ENCODE data around the gene CCDC81. TPM values are rescaled to one million over a fixed set of nuclear protein-coding genes. Genes with fewer than 3 reads are reported as not detected.

The CCDC81 gene
- total RNA-seq, 2 experiments from 2014 or later = 0.83 TPM

- no peak overlapping the region for H3K4me3 Mint-ChIP-seq
- no peaks in the 10 kb centered on the region for H3K27me3 Mint-ChIP-seq
- no peak for ATAC-seq
- POLR2A ChIA-PET = no interaction called here
- H3K9me3 Mint-ChIP-seq = no peaks in the 10 kb centered on the region
- peaks cover 16% of the 10 kb centered on the region for H3K4me1 Mint-ChIP-seq (ENCODE audit: low read depth)
- CTCF ChIA-PET = interaction anchor here (1.0 to 2.0 kb wide), 2 partner anchors 148 to 155 kb away, joined by 3 to 4 read pairs; no protein-coding TSS in a partner anchor
- no peaks in the 10 kb centered on the region for H3K36me3 Mint-ChIP-seq (ENCODE audit: low read depth)
- DNase-seq = no peak
- intact Hi-C loops (cut with micrococcal nuclease) = loop anchor here (5.0 to 10.0 kb wide), 3 partner anchors 132 to 215 kb away; partner anchors contain the start of gene ME3
- no peak overlapping the region for H3K27ac Mint-ChIP-seq
- TF ChIP-seq, protein P1, sequence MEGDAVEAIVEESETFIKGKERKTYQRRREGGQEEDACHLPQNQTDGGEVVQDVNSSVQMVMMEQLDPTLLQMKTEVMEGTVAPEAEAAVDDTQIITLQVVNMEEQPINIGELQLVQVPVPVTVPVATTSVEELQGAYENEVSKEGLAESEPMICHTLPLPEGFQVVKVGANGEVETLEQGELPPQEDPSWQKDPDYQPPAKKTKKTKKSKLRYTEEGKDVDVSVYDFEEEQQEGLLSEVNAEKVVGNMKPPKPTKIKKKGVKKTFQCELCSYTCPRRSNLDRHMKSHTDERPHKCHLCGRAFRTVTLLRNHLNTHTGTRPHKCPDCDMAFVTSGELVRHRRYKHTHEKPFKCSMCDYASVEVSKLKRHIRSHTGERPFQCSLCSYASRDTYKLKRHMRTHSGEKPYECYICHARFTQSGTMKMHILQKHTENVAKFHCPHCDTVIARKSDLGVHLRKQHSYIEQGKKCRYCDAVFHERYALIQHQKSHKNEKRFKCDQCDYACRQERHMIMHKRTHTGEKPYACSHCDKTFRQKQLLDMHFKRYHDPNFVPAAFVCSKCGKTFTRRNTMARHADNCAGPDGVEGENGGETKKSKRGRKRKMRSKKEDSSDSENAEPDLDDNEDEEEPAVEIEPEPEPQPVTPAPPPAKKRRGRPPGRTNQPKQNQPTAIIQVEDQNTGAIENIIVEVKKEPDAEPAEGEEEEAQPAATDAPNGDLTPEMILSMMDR (IDR thresholded peaks at IDR 0.05) = no peak
Observed at GRCh38 chr11:86459682-86460460, 85.2 kb downstream of the CCDC81 start.

- no peak for ATAC-seq
- peaks cover 12% of the 10 kb centered on the region for H3K4me1 Mint-ChIP-seq (ENCODE audit: low read depth)
- no peak overlapping the region for H3K27ac Mint-ChIP-seq
- no peaks in the 10 kb centered on the region for H3K36me3 Mint-ChIP-seq (ENCODE audit: low read depth)
- ChIA-PET POLR2A (no interaction called here), CTCF (interaction anchor here (1.0 to 2.0 kb wide), 4 partner anchors 12 to 154 kb away, joined by 3 to 7 read pairs (median 4); no protein-coding TSS in a partner anchor)
- no peak overlapping the region for H3K4me3 Mint-ChIP-seq
- intact Hi-C loops (cut with micrococcal nuclease) = no loop called here
- TF ChIP-seq, protein P1 (IDR thresholded peaks at IDR 0.05) = no peak
- H3K27me3 Mint-ChIP-seq = no peaks in the 10 kb centered on the region
- DNase-seq = no peak
- H3K9me3 Mint-ChIP-seq = no peaks in the 10 kb centered on the region
Observed at GRCh38 chr11:86460461-86461385, 86.0 kb downstream of the CCDC81 start.

DNA sequence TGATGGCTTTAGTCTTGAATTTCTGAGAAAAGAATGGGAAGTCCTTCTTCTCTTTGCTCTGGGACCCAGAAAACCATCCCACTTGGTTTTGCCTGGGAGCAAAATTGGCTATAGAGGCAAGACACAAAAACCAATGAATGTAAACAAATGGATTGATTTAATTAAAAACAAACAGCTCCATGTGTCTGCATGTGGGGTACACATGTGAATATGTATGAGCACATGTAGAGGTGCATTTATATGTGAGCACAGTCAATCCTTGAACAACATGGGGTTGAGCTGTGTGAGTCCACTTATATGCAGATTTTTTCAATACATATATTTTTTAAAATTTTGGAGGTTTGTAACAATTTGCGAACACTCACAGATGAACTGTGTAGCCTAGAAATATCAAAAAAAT, 87.2 kb downstream of the CCDC81 start:
- CTCF ChIA-PET = interaction anchor here (1.3 to 1.5 kb wide), 2 partner anchors 14 to 146 kb away, joined by 5 to 7 read pairs; no protein-coding TSS in a partner anchor
- H3K9me3 Mint-ChIP-seq = no peaks in the 10 kb centered on the region
- H3K27ac Mint-ChIP-seq = no peak overlapping the region
- peaks cover 6% of the 10 kb centered on the region for H3K4me1 Mint-ChIP-seq (ENCODE audit: low read depth)
- TF ChIP-seq, protein P1 (IDR thresholded peaks at IDR 0.05) = no peak
- no peaks in the 10 kb centered on the region for H3K27me3 Mint-ChIP-seq
- ATAC-seq (no peak), DNase-seq (no peak)
- POLR2A ChIA-PET = no interaction called here
- intact Hi-C loops (cut with micrococcal nuclease) = no loop called here
- no peaks in the 10 kb centered on the region for H3K36me3 Mint-ChIP-seq (ENCODE audit: low read depth)
- no peak overlapping the region for H3K4me3 Mint-ChIP-seq

GRCh38 chr11:86463120-86463519, 88.4 kb downstream of the CCDC81 start:
- ChIA-PET CTCF (no interaction called here), POLR2A (interaction anchor here (0.6 kb wide), 1 partner anchor 74 kb away, joined by 3 read pairs; no protein-coding TSS in a partner anchor)
- no peak for DNase-seq
- H3K9me3 Mint-ChIP-seq = no peaks in the 10 kb centered on the region
- no peak for ATAC-seq
- H3K4me3 Mint-ChIP-seq = no peak overlapping the region
- intact Hi-C loops (cut with micrococcal nuclease) = no loop called here
- H3K27me3 Mint-ChIP-seq = no peaks in the 10 kb centered on the region
- TF ChIP-seq, protein P1 (IDR thresholded peaks at IDR 0.05) = no peak
- no peaks in the 10 kb centered on the region for H3K36me3 Mint-ChIP-seq (ENCODE audit: low read depth)
- H3K27ac Mint-ChIP-seq = no peak overlapping the region
- H3K4me1 Mint-ChIP-seq (ENCODE audit: low read depth) = peaks cover 6% of the 10 kb centered on the region

Measured in activated CD8-positive, alpha-beta T cell treated with anti-CD3 and anti-CD28 coated beads for 36 hours (primary cell).